Dendritic cell treated with granulocyte-macrophage colony-stimulating factor and Interleukin-4, amounts not matched to agents 40 ng/mL and 50 ng/mL, for 4 days (primary cell): ENCODE results near the gene MACO1.
"Not testable (repeated sequence)": the region's sequence is repeated elsewhere in the genome, so short reads cannot be mapped to it uniquely, and the experiment has no call there.

Experiments used
- H3K27ac Mint-ChIP-seq: one replicate; pipeline ENCODE4 v1.8.0; 2022; ENCODE audit warnings: mild to moderate bottlenecking, mixed read lengths
- H3K27me3 Mint-ChIP-seq: one replicate; pipeline ENCODE4 v1.8.0; 2022; ENCODE audit warnings: mild to moderate bottlenecking, mixed read lengths
- H3K36me3 Mint-ChIP-seq: one replicate; pipeline ENCODE4 v1.8.0; 2022; ENCODE audit warnings: low read depth, mixed read lengths
- H3K4me1 Mint-ChIP-seq: one replicate; pipeline ENCODE4 v1.8.0; 2022; ENCODE audit warnings: low read depth, mixed read lengths
- H3K4me3 Mint-ChIP-seq: one replicate; pipeline ENCODE4 v1.8.0; 2022; ENCODE audit warnings: mild to moderate bottlenecking, moderate library complexity, mixed read lengths
- H3K9me3 Mint-ChIP-seq: one replicate; pipeline ENCODE4 v1.8.0; 2022; ENCODE audit warnings: mixed read lengths
- intact Hi-C: fragments of 100-400 bp; cut with micrococcal nuclease; formaldehyde crosslinking; loops from one replicate; pipeline ENCODE4 v1.15.0; 2022

The MACO1 gene

GRCh38 chr1:25412872-25413623 lies 17.6 kb upstream of the MACO1 start:
- intact Hi-C loops, H3K4me1 Mint-ChIP-seq, H3K4me3 Mint-ChIP-seq, H3K27me3 Mint-ChIP-seq, H3K27ac Mint-ChIP-seq, H3K9me3 Mint-ChIP-seq, H3K36me3 Mint-ChIP-seq: not testable (repeated sequence)

GRCh38 chr1:25414157-25414556 lies 16.5 kb upstream of the MACO1 start:
- H3K4me1 Mint-ChIP-seq, H3K27ac Mint-ChIP-seq, intact Hi-C loops, H3K27me3 Mint-ChIP-seq, H3K4me3 Mint-ChIP-seq, H3K36me3 Mint-ChIP-seq, H3K9me3 Mint-ChIP-seq: not testable (repeated sequence)

GRCh38 chr1:25414578-25414977 lies 16.1 kb upstream of the MACO1 start:
- intact Hi-C loops, H3K36me3 Mint-ChIP-seq, H3K4me1 Mint-ChIP-seq, H3K9me3 Mint-ChIP-seq, H3K27me3 Mint-ChIP-seq, H3K4me3 Mint-ChIP-seq, H3K27ac Mint-ChIP-seq: not testable (repeated sequence)

- H3K4me3 Mint-ChIP-seq, H3K9me3 Mint-ChIP-seq, intact Hi-C loops, H3K27me3 Mint-ChIP-seq, H3K4me1 Mint-ChIP-seq, H3K36me3 Mint-ChIP-seq, H3K27ac Mint-ChIP-seq: not testable (repeated sequence)
Measured at GRCh38 chr1:25417280-25417679, 13.4 kb upstream of the MACO1 start.

- H3K4me1 Mint-ChIP-seq, H3K36me3 Mint-ChIP-seq, intact Hi-C loops: not testable (repeated sequence)
Measured at GRCh38 chr1:25419339-25419738, 11.4 kb upstream of the MACO1 start.

GRCh38 chr1:25420715-25421114 lies 10.0 kb upstream of the MACO1 start, which contains the start of gene RHCE:
TSS of gene RHCE (minus strand) at chr1:25420825. CDS start at chr1:25420786, 39 bp downstream.
- intact Hi-C loops, H3K9me3 Mint-ChIP-seq, H3K36me3 Mint-ChIP-seq, H3K27ac Mint-ChIP-seq, H3K4me3 Mint-ChIP-seq, H3K27me3 Mint-ChIP-seq, H3K4me1 Mint-ChIP-seq: not testable (repeated sequence)

More at GRCh38 chr1:25419339-25419738, 11.4 kb upstream of the MACO1 start:
- not testable (repeated sequence) for H3K27ac Mint-ChIP-seq, H3K9me3 Mint-ChIP-seq, H3K27me3 Mint-ChIP-seq, H3K4me3 Mint-ChIP-seq

GRCh38 chr1:25423206-25423605 lies 7.5 kb upstream of the MACO1 start:
- H3K27me3 Mint-ChIP-seq, H3K36me3 Mint-ChIP-seq, H3K4me1 Mint-ChIP-seq, H3K9me3 Mint-ChIP-seq, H3K27ac Mint-ChIP-seq, H3K4me3 Mint-ChIP-seq, intact Hi-C loops: not testable (repeated sequence)

GRCh38 chr1:25425098-25426085 lies 5.3 kb upstream of the MACO1 start:
- Mint-ChIP-seq H3K4me3 (no peak overlapping the region), H3K27ac (no peak overlapping the region), H3K36me3 (no peaks in the 10 kb centered on the region), H3K27me3 (peaks cover 5% of the 10 kb centered on the region), H3K9me3 (no peaks in the 10 kb centered on the region), H3K4me1 (peaks cover 6% of the 10 kb centered on the region)
- intact Hi-C loops: no loop called here

GRCh38 chr1:25427696-25428095 lies 3.0 kb upstream of the MACO1 start:
- Mint-ChIP-seq H3K9me3 (no peaks in the 10 kb centered on the region), H3K36me3 (no peaks in the 10 kb centered on the region), H3K27ac (peak overlapping the region; percentile 5), H3K27me3 (peaks cover 4% of the 10 kb centered on the region), H3K4me3 (no peak overlapping the region), H3K4me1 (peaks cover 8% of the 10 kb centered on the region)
- intact Hi-C loops: no loop called here

- intact Hi-C loops: no loop called here
- no peaks in the 10 kb centered on the region for H3K36me3 Mint-ChIP-seq
- H3K4me3 Mint-ChIP-seq: no peak overlapping the region
- peaks cover 4% of the 10 kb centered on the region for H3K27me3 Mint-ChIP-seq
- H3K9me3 Mint-ChIP-seq: no peaks in the 10 kb centered on the region
- peaks cover 13% of the 10 kb centered on the region for H3K4me1 Mint-ChIP-seq
- H3K27ac Mint-ChIP-seq: no peak overlapping the region
Measured at GRCh38 chr1:25428475-25429166, 2.1 kb upstream of the MACO1 start.

- intact Hi-C loops: loop anchor here (5.0 kb wide), 1 partner anchor 431 kb away; no protein-coding TSS in a partner anchor
- peak overlapping the region; percentile 87 for H3K4me3 Mint-ChIP-seq
- peaks cover 29% of the 10 kb centered on the region for H3K4me1 Mint-ChIP-seq
- H3K36me3 Mint-ChIP-seq: no peaks in the 10 kb centered on the region
- no peaks in the 10 kb centered on the region for H3K9me3 Mint-ChIP-seq
- peak overlapping the region; percentile 94 for H3K27ac Mint-ChIP-seq
- H3K27me3 Mint-ChIP-seq: peaks cover 4% of the 10 kb centered on the region
Measured at GRCh38 chr1:25430967-25431881, 527 bp downstream of the MACO1 start.

- Mint-ChIP-seq H3K27ac (peak overlapping the region; percentile 73), H3K4me1 (peaks cover 36% of the 10 kb centered on the region)
Measured at GRCh38 chr1:25431955-25432719, 1.4 kb downstream of the MACO1 start.

More at GRCh38 chr1:25431955-25432719, 1.4 kb downstream of the MACO1 start:
- peak overlapping the region; percentile 77 for H3K4me3 Mint-ChIP-seq
- H3K27me3 Mint-ChIP-seq: peaks cover 4% of the 10 kb centered on the region
- no peaks in the 10 kb centered on the region for H3K9me3 Mint-ChIP-seq
- no peaks in the 10 kb centered on the region for H3K36me3 Mint-ChIP-seq
- intact Hi-C loops: loop anchor here (5.0 kb wide), 1 partner anchor 430 kb away; no protein-coding TSS in a partner anchor
